Panc1 (cell line): ENCODE results near the gene EBP. TPM values are rescaled to one million over a fixed set of nuclear protein-coding genes. Genes with fewer than 3 reads are reported as not detected.

Experiments used
- ATAC-seq: fragments of 200-7000 bp; cut with Tn5 transposase; 2 replicates; pipeline ENCODE4 v1.9.1; 2020; ENCODE audit warnings: mild to moderate bottlenecking, moderate library complexity
- BruUV-seq: library from RNA; stranded (reverse); fragments of 400-500 nt; replicated peaks from 2 replicates; lab custom pipeline; 2021; lab: Mats Ljungman, UMichigan
- CTCF ChIA-PET: fragments of 300-600 bp; sonication (Branson Sonifier 250); formaldehyde crosslinking; loops from one replicate; lab custom pipeline; 2022; ENCODE audit warnings: antibody characterized with exemption; lab: Charles Lee
- POLR2A ChIA-PET: fragments of 300-600 bp; sonication (Branson Sonifier 250); formaldehyde crosslinking; loops from one replicate; lab custom pipeline; 2022; ENCODE audit warnings: antibody characterized with exemption; lab: Charles Lee
- DNase-seq: peaks from one replicate; pipeline ENCODE4 v3.0.0-alpha.2; 2010; ENCODE audit warnings: low read depth, low spot score
- H3K27ac ChIP-seq: 2 replicates; pipeline ENCODE4 v1.5.1; 2011; ENCODE audit warnings: mild to moderate bottlenecking, low read length, inconsistent platforms
- H3K27me3 ChIP-seq: fragments of 200-500 bp; sonication (Bioruptor generic); 2 replicates; pipeline ENCODE4 v1.6.0; 2014; ENCODE audit warnings: low read length, inconsistent platforms; ENCODE audit not compliant: control insufficient read depth, insufficient read depth
- H3K36me3 ChIP-seq: fragments of 200-500 bp; sonication (Bioruptor generic); 2 replicates; pipeline ENCODE4 v1.5.1; 2014; ENCODE audit warnings: inconsistent platforms, mild to moderate bottlenecking, low read length, moderate library complexity; ENCODE audit not compliant: control insufficient read depth, insufficient read depth
- H3K4me1 ChIP-seq: 2 replicates; pipeline ENCODE4 v1.5.1; 2011; ENCODE audit warnings: inconsistent platforms, mild to moderate bottlenecking, low read length, moderate library complexity; ENCODE audit not compliant: control insufficient read depth, insufficient read depth
- H3K4me3 ChIP-seq, 2 experiments: 2 replicates each; pipeline ENCODE4 v1.5.1; 2011 to 2012; ENCODE audit warnings: low read depth in 2 of 2, low read length in 2 of 2, mild to moderate bottlenecking in 2 of 2, inconsistent platforms in 1 of 2, moderate library complexity in 1 of 2
- H3K9me3 ChIP-seq: fragments of 200-500 bp; sonication (Bioruptor generic); 2 replicates; pipeline ENCODE4 v1.5.1; 2014; ENCODE audit warnings: low read depth, mild to moderate bottlenecking, inconsistent platforms, low read length, moderate library complexity; ENCODE audit not compliant: control insufficient read depth, insufficient read depth
- POLR2AphosphoS5 ChIP-seq: IDR thresholded peaks from 2 replicates; pipeline ENCODE4 v1.6.1; 2012; ENCODE audit warnings: mild to moderate bottlenecking, low read depth, low read length, moderate library complexity
- SIN3A ChIP-seq: IDR thresholded peaks from 2 replicates; pipeline ENCODE4 v1.6.1; 2012; ENCODE audit warnings: low read depth, mild to moderate bottlenecking, low read length, moderate library complexity, borderline replicate concordance; ENCODE audit not compliant: insufficient read depth
- TCF7L2 ChIP-seq: IDR thresholded peaks from 2 replicates; pipeline ENCODE4 v1.6.1; 2011; ENCODE audit warnings: mild to moderate bottlenecking, low read depth, low read length, inconsistent platforms
- in situ Hi-C: cut with HindIII; loops from 2 replicates; pipeline ENCODE4 v1.10.0; 2016; ENCODE audit warnings: low sequenced_read_pairs, low pct_unique_long_range_greater_than_20kb
- intact Hi-C: fragments of 100-400 bp; cut with micrococcal nuclease; formaldehyde crosslinking; loops from one replicate; pipeline ENCODE4 v1.10.0; 2022; ENCODE audit not compliant: unreplicated experiment
- total RNA-seq: library from RNA; stranded (reverse); gene quantifications from one replicate; pipeline ENCODE4 v1.2.1, GENCODE V29; 2021; ENCODE audit not compliant: unreplicated experiment
- TF ChIP-seq, protein P1 (sequence below): fragments of 450-650 bp; IDR thresholded peaks from 2 replicates; pipeline ENCODE4 v1.5.1; 2017; ENCODE audit warnings: mild to moderate bottlenecking
- TF ChIP-seq, protein P2 (sequence below), 2 experiments: IDR thresholded peaks; 2 replicates each; pipeline ENCODE4 v1.6.1; 2011 to 2012; ENCODE audit warnings: low read depth in 2 of 2, control low read depth in 1 of 2, low read length in 1 of 2, mild to moderate bottlenecking in 1 of 2, moderate library complexity in 1 of 2; ENCODE audit not compliant: insufficient read depth in 1 of 2

Gene EBP
- total RNA-seq, 1 experiment from 2014 or later: 157 TPM

DNA sequence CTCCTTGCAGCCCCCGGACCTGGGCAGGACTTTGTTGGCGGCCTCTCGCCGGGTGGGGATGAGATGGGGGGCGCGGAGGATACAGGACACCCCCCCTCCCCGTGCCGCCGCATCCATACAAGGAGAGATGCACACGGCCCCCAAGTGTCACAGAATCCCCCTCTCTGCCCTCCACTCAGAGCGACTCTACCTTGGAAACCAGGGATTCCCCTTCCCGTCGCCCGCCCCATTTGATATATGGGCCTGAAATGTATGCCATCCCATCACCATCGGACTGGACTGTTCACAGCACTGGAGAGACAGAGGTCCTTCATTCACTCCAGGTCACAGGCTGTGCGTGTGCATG lies 12.4 kb upstream of the EBP start:
- TF ChIP-seq, protein P1, sequence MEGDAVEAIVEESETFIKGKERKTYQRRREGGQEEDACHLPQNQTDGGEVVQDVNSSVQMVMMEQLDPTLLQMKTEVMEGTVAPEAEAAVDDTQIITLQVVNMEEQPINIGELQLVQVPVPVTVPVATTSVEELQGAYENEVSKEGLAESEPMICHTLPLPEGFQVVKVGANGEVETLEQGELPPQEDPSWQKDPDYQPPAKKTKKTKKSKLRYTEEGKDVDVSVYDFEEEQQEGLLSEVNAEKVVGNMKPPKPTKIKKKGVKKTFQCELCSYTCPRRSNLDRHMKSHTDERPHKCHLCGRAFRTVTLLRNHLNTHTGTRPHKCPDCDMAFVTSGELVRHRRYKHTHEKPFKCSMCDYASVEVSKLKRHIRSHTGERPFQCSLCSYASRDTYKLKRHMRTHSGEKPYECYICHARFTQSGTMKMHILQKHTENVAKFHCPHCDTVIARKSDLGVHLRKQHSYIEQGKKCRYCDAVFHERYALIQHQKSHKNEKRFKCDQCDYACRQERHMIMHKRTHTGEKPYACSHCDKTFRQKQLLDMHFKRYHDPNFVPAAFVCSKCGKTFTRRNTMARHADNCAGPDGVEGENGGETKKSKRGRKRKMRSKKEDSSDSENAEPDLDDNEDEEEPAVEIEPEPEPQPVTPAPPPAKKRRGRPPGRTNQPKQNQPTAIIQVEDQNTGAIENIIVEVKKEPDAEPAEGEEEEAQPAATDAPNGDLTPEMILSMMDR: no peak
- TF ChIP-seq, protein P2, sequence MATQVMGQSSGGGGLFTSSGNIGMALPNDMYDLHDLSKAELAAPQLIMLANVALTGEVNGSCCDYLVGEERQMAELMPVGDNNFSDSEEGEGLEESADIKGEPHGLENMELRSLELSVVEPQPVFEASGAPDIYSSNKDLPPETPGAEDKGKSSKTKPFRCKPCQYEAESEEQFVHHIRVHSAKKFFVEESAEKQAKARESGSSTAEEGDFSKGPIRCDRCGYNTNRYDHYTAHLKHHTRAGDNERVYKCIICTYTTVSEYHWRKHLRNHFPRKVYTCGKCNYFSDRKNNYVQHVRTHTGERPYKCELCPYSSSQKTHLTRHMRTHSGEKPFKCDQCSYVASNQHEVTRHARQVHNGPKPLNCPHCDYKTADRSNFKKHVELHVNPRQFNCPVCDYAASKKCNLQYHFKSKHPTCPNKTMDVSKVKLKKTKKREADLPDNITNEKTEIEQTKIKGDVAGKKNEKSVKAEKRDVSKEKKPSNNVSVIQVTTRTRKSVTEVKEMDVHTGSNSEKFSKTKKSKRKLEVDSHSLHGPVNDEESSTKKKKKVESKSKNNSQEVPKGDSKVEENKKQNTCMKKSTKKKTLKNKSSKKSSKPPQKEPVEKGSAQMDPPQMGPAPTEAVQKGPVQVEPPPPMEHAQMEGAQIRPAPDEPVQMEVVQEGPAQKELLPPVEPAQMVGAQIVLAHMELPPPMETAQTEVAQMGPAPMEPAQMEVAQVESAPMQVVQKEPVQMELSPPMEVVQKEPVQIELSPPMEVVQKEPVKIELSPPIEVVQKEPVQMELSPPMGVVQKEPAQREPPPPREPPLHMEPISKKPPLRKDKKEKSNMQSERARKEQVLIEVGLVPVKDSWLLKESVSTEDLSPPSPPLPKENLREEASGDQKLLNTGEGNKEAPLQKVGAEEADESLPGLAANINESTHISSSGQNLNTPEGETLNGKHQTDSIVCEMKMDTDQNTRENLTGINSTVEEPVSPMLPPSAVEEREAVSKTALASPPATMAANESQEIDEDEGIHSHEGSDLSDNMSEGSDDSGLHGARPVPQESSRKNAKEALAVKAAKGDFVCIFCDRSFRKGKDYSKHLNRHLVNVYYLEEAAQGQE (IDR thresholded peaks at IDR 0.05; ENCODE audit: insufficient read depth in 1 of 2, low read depth in 2 of 2, low read length in 1 of 2): no peak
- TF ChIP-seq SIN3A: no peak
- TF ChIP-seq POLR2AphosphoS5: no peak
- no peak for TF ChIP-seq TCF7L2
- Histone ChIP-seq H3K4me1 (no peaks in the 10 kb centered on the region), H3K27me3 (no peaks in the 10 kb centered on the region), H3K9me3 (no peaks in the 10 kb centered on the region), H3K27ac (peak overlapping the region; percentile 57), H3K36me3 (no peaks in the 10 kb centered on the region), H3K4me3 (peak overlapping the region; percentile 73 to 84)
- BruUV-seq: no TSS peak
- ChIA-PET CTCF (no interaction called here), POLR2A (no interaction called here)
- intact Hi-C loops: loop anchor here (10.0 kb wide), 1 partner anchor 424 kb away; no protein-coding TSS in a partner anchor
- ATAC-seq: peak; percentile 35; the same call in 1 of the 2 replicates
- in situ Hi-C loops: no loop called here
- DNase-seq: no peak

DNA sequence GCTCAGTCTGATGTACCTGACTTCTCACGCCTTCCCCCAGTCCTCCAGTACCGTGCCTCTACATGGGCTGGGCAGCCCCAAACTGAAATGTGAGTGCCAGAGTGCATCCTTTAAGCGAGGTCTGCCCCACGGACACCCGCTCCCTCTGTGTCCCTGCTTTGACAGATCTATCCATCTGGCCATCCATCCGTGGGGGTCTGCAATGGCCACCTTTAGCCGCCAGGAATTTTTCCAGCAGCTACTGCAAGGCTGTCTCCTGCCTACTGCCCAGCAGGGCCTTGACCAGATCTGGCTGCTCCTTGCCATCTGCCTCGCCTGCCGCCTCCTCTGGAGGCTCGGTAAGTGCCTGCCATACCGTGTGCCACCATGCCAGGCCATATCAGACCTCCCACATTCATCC lies 12.0 kb upstream of the EBP start:
- in situ Hi-C loops: no loop called here

More for the DNA sequence above, 12.0 kb upstream of the EBP start:
- POLR2A ChIA-PET: no interaction called here
- no peaks in the 10 kb centered on the region for H3K27me3 ChIP-seq
- no peaks in the 10 kb centered on the region for H3K36me3 ChIP-seq
- no peak for DNase-seq
- intact Hi-C loops: loop anchor here (10.0 kb wide), 1 partner anchor 425 kb away; no protein-coding TSS in a partner anchor
- no TSS peak for BruUV-seq
- ATAC-seq: no peak
- CTCF ChIA-PET: no interaction called here
- no peaks in the 10 kb centered on the region for H3K9me3 ChIP-seq
- peak overlapping the region; percentile 73 to 84 for H3K4me3 ChIP-seq
- H3K4me1 ChIP-seq: no peaks in the 10 kb centered on the region
- TF ChIP-seq, protein P2 (IDR thresholded peaks at IDR 0.05; ENCODE audit: insufficient read depth in 1 of 2, low read depth in 2 of 2, low read length in 1 of 2): no peak
- TF ChIP-seq SIN3A (no peak), TCF7L2 (no peak), POLR2AphosphoS5 (no peak)
- TF ChIP-seq, protein P1: no peak
- H3K27ac ChIP-seq: peak overlapping the region; percentile 57; the same call in 1 of the 2 replicates
